ENCODE measurements around the gene KIF6.

Gene KIF6

DNA sequence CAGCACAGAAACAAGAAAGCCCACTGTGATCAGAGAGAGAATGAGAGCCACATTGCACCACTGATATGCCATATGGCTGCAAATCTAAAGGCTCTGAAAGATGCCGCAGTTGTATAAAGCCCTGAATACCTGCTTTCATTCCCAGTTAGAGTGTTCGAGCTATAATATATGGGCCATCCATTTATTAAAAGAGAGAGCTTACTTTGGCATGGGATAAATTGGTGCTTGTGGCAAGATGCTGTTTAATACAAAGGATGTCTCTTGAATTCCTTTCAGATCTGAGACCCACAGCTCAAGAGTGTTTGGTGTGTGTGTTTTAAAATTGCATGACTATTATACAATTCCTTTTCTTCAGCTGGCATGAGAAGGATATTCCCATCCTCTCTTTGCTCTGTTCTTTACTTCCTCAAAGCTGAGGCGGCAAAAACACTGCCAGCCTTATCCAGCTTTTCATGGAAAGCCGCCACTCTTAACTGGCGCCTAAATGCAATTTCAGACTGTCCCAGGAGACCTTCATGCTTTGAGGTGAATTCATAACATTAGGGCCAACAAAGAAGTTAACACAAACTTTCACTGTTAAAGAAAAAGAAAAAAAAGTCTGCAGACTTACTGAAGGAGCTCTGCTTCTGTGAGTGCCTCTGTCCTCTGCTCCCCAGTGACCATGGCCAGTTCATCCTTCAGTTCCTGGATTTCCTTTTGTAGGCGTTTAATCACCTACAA is 147.6 kb downstream of the KIF6 start:
- Histone ChIP-seq H3K4me1 (ENCODE audit: insufficient read depth, low read length) (no peaks in the 10 kb centered on the region), H3K9me3 (ENCODE audit: insufficient read depth, low read depth, low read length) (no peaks in the 10 kb centered on the region), H3K27me3 (ENCODE audit: insufficient read depth, low read length) (no peaks in the 10 kb centered on the region), H3K4me3 (ENCODE audit: low read length) (no peak overlapping the region), H3K9ac (ENCODE audit: low read depth, low read length) (no peak overlapping the region), H3K36me3 (ENCODE audit: insufficient read depth, low read depth, low read length) (no peaks in the 10 kb centered on the region), H3K27ac (ENCODE audit: low read length) (no peak overlapping the region)

DNA sequence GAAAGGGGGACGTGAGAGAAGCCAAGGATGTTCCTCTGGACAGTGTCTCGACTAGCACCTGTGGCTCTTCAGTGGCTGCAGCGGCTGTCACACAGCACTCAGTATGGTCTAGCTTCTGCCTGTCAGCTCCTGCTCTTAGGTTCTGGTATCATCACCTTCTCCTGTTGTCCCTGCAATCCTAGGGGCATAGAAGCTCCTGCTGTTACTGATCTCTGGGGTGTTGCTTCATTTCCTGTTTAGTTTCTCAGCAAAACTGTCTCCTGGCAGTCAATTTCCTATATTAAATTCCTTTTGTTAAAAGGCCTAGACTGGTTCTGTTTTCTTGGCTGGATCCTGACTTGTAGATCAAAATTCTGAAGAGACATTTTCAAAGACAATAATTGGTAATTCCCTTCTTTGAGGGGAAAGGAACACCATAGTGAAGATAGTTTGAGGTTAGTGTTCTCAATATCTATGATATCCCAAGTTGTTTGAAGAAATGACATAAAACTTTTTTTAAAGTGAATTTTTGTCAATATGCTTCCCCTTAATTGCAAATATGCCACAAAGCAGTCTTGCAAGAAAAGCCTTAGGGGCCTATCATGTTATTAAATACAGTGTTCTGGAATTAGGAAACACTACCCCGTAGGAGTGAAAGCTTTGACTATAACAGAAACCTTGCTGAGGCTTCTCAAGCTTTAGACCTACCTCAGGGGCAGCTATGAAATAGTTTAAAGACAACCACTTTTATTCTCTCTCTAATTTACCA is 148.5 kb downstream of the KIF6 start:
- Histone ChIP-seq H3K27me3 (ENCODE audit: insufficient read depth, low read length) (no peaks in the 10 kb centered on the region), H3K9me3 (ENCODE audit: insufficient read depth, low read depth, low read length) (no peaks in the 10 kb centered on the region), H3K9ac (ENCODE audit: low read depth, low read length) (no peak overlapping the region), H3K4me3 (ENCODE audit: low read length) (no peak overlapping the region), H3K4me1 (ENCODE audit: insufficient read depth, low read length) (no peaks in the 10 kb centered on the region), H3K27ac (ENCODE audit: low read length) (no peak overlapping the region), H3K36me3 (ENCODE audit: insufficient read depth, low read depth, low read length) (no peaks in the 10 kb centered on the region)

DNA sequence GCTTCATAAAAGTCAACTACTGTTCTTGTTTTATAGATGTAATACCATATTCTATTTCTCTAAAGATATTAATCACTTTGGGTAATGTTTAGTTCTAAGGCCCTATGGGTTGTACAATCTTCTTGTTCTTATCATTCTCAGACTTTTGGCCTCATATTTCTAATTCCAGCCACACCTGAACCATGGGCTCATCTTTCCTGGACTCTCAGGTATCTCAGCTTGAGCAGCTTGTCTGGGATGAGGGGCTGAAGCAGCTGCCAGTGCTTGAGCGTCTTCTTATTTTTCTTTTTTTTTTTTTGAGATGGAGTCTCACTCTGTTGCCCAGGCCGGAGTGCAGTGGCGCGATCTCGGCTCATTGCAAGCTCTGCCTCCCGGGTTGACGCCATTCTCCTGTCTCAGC is 150.2 kb downstream of the KIF6 start:
- H3K27me3 ChIP-seq (ENCODE audit: insufficient read depth, low read length), result no peaks in the 10 kb centered on the region
- H3K4me1 ChIP-seq (ENCODE audit: insufficient read depth, low read length), result no peaks in the 10 kb centered on the region
- no peak overlapping the region for H3K9ac ChIP-seq (ENCODE audit: low read depth, low read length)
- no peaks in the 10 kb centered on the region for H3K9me3 ChIP-seq (ENCODE audit: insufficient read depth, low read depth, low read length)
- H3K27ac ChIP-seq (ENCODE audit: low read length), result no peak overlapping the region
- H3K36me3 ChIP-seq (ENCODE audit: insufficient read depth, low read depth, low read length), result no peaks in the 10 kb centered on the region
- no peak overlapping the region for H3K4me3 ChIP-seq (ENCODE audit: low read length)

DNA sequence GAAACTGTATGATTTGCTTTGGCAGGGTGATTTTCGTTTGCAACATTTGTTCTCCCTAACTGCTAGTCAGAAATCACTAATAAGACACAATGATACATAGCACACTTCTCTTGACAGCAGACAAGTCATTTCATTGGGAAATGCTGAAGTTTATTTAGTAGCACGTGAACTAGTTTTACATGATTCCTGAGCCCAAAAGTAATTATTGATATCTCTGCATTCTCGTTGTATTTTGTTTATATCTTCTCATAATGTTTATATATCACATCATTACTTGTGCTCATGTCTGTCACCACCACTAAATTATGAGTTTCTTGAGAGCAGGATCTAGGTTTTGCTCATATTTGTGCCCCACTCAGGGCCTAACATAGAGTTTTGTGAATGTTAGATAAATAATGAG is 151.7 kb downstream of the KIF6 start:
- no peaks in the 10 kb centered on the region for H3K4me1 ChIP-seq (ENCODE audit: insufficient read depth, low read length)
- H3K27ac ChIP-seq (ENCODE audit: low read length), result no peak overlapping the region
- H3K4me3 ChIP-seq (ENCODE audit: low read length), result no peak overlapping the region
- H3K36me3 ChIP-seq (ENCODE audit: insufficient read depth, low read depth, low read length), result no peaks in the 10 kb centered on the region
- H3K9ac ChIP-seq (ENCODE audit: low read depth, low read length), result no peak overlapping the region
- no peaks in the 10 kb centered on the region for H3K9me3 ChIP-seq (ENCODE audit: insufficient read depth, low read depth, low read length)
- H3K27me3 ChIP-seq (ENCODE audit: insufficient read depth, low read length), result no peaks in the 10 kb centered on the region

DNA sequence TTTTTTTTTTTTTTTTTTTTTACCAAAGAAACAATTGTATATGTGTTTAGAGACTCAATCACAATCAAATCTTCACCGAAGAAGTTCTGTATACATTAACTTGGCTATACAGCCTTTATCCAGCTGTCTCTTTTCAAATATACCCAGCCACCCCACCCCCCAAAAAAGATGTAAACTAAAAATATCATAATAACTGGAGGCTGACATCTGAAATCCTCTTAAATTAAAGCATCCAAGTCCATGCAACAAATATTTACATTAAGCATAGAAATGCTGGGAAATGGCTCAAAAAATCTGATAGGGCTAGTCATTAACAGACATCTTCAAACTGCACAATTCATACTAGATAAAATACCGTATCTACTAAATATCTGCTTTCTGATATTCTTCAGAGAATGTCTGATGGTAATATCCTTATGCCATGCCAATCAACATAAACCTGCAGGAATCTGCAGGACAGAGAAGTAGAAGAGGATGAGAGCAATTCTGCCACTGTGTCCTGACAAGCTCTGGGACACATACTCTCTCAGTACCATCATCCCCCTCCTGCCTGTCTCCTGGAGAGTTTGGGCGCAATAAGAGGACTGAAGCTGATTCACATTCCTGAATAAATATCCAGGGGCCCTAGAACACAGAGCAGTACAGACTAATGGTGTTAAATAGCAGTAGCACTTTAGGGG is 152.4 kb downstream of the KIF6 start:
- no peak overlapping the region for H3K9ac ChIP-seq (ENCODE audit: low read depth, low read length)
- H3K36me3 ChIP-seq (ENCODE audit: insufficient read depth, low read depth, low read length), result no peaks in the 10 kb centered on the region
- H3K4me3 ChIP-seq (ENCODE audit: low read length), result no peak overlapping the region
- H3K9me3 ChIP-seq (ENCODE audit: insufficient read depth, low read depth, low read length), result no peaks in the 10 kb centered on the region
- H3K27ac ChIP-seq (ENCODE audit: low read length), result no peak overlapping the region
- no peaks in the 10 kb centered on the region for H3K27me3 ChIP-seq (ENCODE audit: insufficient read depth, low read length)
- H3K4me1 ChIP-seq (ENCODE audit: insufficient read depth, low read length), result no peaks in the 10 kb centered on the region

DNA sequence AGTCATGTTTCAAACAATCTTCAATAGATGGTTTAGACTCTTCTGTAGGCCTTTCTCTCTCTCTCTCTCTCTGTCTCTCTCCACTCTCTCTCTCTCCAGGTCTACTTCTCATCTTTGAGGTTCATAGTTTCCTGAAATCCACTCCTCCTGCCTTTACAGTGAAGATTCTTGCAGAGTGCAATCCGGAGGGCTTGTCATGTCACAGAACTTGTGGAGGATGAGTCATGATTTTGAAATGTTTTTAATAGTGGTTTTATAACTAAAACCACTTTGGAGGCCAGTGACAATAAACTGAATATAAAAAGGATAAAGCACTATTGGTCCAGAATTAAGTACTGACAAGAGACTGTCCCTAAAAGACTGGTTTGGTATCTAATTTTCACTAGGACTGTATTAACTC is 156.3 kb downstream of the KIF6 start:
- Histone ChIP-seq H3K27me3 (ENCODE audit: insufficient read depth, low read length) (no peaks in the 10 kb centered on the region), H3K9ac (ENCODE audit: low read depth, low read length) (no peak overlapping the region), H3K4me1 (ENCODE audit: insufficient read depth, low read length) (no peaks in the 10 kb centered on the region), H3K27ac (ENCODE audit: low read length) (no peak overlapping the region), H3K36me3 (ENCODE audit: insufficient read depth, low read depth, low read length) (no peaks in the 10 kb centered on the region), H3K4me3 (ENCODE audit: low read length) (no peak overlapping the region), H3K9me3 (ENCODE audit: insufficient read depth, low read depth, low read length) (no peaks in the 10 kb centered on the region)

DNA sequence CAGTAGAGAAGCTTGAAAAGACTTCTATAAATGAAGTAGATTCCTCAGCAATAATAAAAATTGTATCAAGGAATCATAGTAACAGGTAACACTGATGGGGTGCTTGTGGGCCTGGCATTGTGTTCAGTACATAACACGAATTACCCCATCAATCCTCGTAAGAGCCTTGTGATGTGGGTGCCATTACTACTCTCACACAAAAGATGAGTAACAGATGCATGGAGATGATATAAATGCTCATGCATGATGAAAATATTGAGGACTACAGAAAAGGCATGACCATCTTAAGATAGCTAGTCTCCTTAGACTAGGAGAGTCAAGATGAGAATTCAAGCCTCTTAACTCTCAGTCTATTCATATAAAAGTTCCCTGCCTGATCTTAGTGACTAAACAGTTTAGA is 158.1 kb downstream of the KIF6 start:
- Histone ChIP-seq H3K27ac (ENCODE audit: low read length) (no peak overlapping the region), H3K9me3 (ENCODE audit: insufficient read depth, low read depth, low read length) (no peaks in the 10 kb centered on the region), H3K9ac (ENCODE audit: low read depth, low read length) (no peak overlapping the region), H3K36me3 (ENCODE audit: insufficient read depth, low read depth, low read length) (no peaks in the 10 kb centered on the region), H3K4me1 (ENCODE audit: insufficient read depth, low read length) (no peaks in the 10 kb centered on the region), H3K4me3 (ENCODE audit: low read length) (no peak overlapping the region), H3K27me3 (ENCODE audit: insufficient read depth, low read length) (no peaks in the 10 kb centered on the region)

DNA sequence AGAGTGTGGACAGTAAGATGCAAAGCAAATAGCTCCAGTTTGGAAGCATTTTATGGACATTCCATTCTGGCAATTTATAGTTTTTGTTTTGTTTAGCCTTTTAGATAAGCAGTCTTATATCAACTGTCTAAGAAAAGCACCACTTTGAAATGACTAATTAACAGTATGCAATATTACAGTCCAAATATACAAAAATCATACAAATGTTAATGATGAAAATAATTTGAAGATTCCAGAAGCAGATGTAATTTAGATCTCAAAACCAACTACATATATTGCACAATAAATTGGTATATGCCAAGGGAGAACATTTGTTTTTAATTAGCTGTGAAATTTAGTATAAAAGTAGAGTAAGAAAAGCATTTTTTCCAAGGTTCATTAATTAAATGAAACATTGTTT is 158.8 kb downstream of the KIF6 start:
- no peaks in the 10 kb centered on the region for H3K4me1 ChIP-seq (ENCODE audit: insufficient read depth, low read length)
- no peak overlapping the region for H3K9ac ChIP-seq (ENCODE audit: low read depth, low read length)
- H3K9me3 ChIP-seq (ENCODE audit: insufficient read depth, low read depth, low read length), result no peaks in the 10 kb centered on the region
- no peaks in the 10 kb centered on the region for H3K27me3 ChIP-seq (ENCODE audit: insufficient read depth, low read length)
- H3K27ac ChIP-seq (ENCODE audit: low read length), result no peak overlapping the region
- H3K4me3 ChIP-seq (ENCODE audit: low read length), result no peak overlapping the region
- H3K36me3 ChIP-seq (ENCODE audit: insufficient read depth, low read depth, low read length), result no peaks in the 10 kb centered on the region

DNA sequence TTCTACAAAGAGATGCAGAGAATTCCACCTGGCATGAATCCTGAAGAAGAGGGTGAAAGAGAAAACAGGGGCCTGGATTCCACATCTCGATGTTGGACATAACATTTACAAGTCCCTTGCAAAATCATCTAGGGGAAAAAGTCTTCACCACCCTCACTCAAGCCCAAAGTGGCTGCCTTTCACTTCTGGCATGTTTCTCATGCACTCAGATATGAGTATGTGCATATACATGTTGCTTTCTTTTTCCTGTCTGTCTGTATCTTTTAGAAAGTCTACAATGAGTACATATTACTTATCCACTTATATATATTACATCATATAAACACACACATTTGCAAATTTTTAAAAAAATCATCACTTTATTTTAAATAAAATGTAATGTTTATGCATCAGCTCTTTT is 159.3 kb downstream of the KIF6 start:
- Histone ChIP-seq H3K27me3 (ENCODE audit: insufficient read depth, low read length) (no peaks in the 10 kb centered on the region), H3K36me3 (ENCODE audit: insufficient read depth, low read depth, low read length) (no peaks in the 10 kb centered on the region), H3K9ac (ENCODE audit: low read depth, low read length) (no peak overlapping the region), H3K4me3 (ENCODE audit: low read length) (no peak overlapping the region), H3K27ac (ENCODE audit: low read length) (no peak overlapping the region), H3K9me3 (ENCODE audit: insufficient read depth, low read depth, low read length) (no peaks in the 10 kb centered on the region), H3K4me1 (ENCODE audit: insufficient read depth, low read length) (no peaks in the 10 kb centered on the region)

DNA sequence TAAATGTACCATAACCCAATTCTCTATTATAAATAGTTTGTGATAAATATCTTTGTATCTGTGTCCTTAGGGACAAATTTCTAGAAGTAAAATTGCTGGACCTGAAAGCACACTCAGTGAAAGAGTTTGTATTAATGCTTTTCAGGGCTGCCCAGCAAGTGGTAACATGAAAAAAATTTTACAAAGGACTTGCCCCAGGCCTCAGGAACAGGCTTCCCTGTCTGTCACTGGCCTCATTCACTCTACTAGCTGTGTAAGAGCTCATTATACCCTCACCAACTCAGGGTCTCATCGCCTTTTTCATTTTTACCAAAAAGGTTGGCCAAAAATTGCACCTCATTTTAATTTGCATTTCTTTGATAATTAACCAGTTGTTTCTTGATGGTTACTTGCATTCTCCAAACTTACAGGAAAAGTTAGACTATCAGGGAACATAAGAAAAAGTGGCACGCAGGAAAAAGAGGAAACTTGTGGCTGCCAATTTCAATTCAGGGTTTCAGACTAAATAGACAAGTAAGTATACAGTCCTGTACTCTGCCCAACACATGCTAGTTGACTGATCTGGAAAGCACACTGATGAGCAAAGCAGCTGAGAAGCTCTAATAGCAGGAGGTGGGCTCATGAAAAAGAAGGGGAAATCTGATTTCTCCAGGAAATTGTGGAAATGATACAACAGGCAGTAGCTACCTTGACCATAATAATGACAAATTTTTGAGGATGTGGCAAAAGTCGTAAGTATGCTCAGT is 161.5 kb downstream of the KIF6 start:
- Histone ChIP-seq H3K27ac (ENCODE audit: low read length) (no peak overlapping the region), H3K9ac (ENCODE audit: low read depth, low read length) (no peak overlapping the region), H3K36me3 (ENCODE audit: insufficient read depth, low read depth, low read length) (no peaks in the 10 kb centered on the region)

DNA sequence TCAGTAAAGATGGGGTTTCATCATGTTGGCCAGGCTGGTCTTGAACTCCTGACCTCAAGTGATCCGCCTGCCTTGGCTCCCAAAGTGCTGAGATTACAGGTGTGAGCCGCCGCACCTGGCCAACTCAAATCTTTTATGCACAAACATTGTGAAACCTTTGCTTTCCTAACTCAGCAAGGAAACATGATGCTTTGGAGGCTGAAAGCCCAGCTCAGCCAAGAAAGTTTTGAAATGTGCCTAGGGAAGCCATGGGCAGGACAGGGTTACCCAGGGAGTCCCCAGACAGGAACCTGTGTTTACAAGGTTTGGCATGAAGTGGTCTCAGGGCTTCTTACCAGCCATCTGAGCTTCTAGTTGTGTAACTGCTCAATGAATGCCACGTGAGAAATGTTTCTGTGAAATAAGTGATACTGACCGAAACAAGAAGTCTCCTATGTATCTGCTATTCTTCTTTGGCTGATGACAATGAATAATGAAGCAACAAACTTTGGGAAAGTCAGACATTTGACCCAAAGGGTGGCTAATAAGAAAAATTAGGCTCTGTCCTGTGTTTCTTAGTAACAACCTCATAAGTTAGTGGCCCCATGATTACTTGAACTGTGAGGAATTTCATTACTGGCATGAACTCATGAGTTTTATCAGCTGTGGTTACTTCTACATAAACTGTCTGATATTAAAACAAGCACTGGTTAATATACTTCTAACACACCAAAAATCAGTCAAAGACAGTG is 163.5 kb downstream of the KIF6 start:
- no peaks in the 10 kb centered on the region for H3K9me3 ChIP-seq (ENCODE audit: insufficient read depth, low read depth, low read length)

More for the DNA sequence above, 161.5 kb downstream of the KIF6 start:
- H3K4me3 ChIP-seq (ENCODE audit: low read length), result no peak overlapping the region
- no peaks in the 10 kb centered on the region for H3K4me1 ChIP-seq (ENCODE audit: insufficient read depth, low read length)
- H3K9me3 ChIP-seq (ENCODE audit: insufficient read depth, low read depth, low read length), result no peaks in the 10 kb centered on the region
- no peaks in the 10 kb centered on the region for H3K27me3 ChIP-seq (ENCODE audit: insufficient read depth, low read length)

More for the DNA sequence above, 163.5 kb downstream of the KIF6 start:
- Histone ChIP-seq H3K4me1 (ENCODE audit: insufficient read depth, low read length) (no peaks in the 10 kb centered on the region), H3K36me3 (ENCODE audit: insufficient read depth, low read depth, low read length) (no peaks in the 10 kb centered on the region), H3K9ac (ENCODE audit: low read depth, low read length) (no peak overlapping the region), H3K4me3 (ENCODE audit: low read length) (no peak overlapping the region), H3K27me3 (ENCODE audit: insufficient read depth, low read length) (no peaks in the 10 kb centered on the region), H3K27ac (ENCODE audit: low read length) (no peak overlapping the region)

Measured in iPS-20b (cell line).